Spleen (tissue), 11 donors: ENCODE data around the gene WDR70. TPM values are rescaled to one million over a fixed set of nuclear protein-coding genes. Genes with fewer than 3 reads are reported as not detected.

Source experiments
- DNase-seq: peaks from one replicate; pipeline ENCODE4 v3.0.0-alpha.2; 2020
- H3K27ac ChIP-seq, 8 donors: fragments of 200-600 bp; sonication (generic) in 7 of 8; 1 replicate in 4 of 8; 2 replicates in 4 of 8; pipeline versions ENCODE4 v1.5.0 to v1.8.0; 2016 to 2021; ENCODE audit warnings: inconsistent platforms in 4 of 8, mild to moderate bottlenecking in 4 of 8, moderate library complexity in 1 of 8
- H3K27me3 ChIP-seq, 7 donors: fragments of 200-600 bp; sonication (generic) in 6 of 7; replicated peaks in 1 of 7; 1 replicate in 4 of 7; 2 replicates in 3 of 7; pipeline versions ENCODE4 v1.5.0 to v1.8.0; 2016 to 2021; ENCODE audit warnings: inconsistent platforms in 3 of 7, mild to moderate bottlenecking in 1 of 7
- H3K36me3 ChIP-seq, 6 donors: fragments of 200-600 bp; sonication (generic) in 5 of 6; 1 replicate in 4 of 6; 2 replicates in 2 of 6; pipeline versions ENCODE4 v1.5.0 to v1.8.0; 2016 to 2021; ENCODE audit warnings: inconsistent platforms in 2 of 6
- H3K4me1 ChIP-seq, 6 donors: fragments of 200-600 bp; sonication (generic) in 5 of 6; 1 replicate in 3 of 6; 2 replicates in 3 of 6; pipeline versions ENCODE4 v1.5.0 to v1.8.0; 2016 to 2021; ENCODE audit warnings: inconsistent platforms in 3 of 6
- H3K4me3 ChIP-seq, 8 donors: fragments of 200-600 bp; sonication (generic) in 7 of 8; 1 replicate in 4 of 8; 2 replicates in 4 of 8; pipeline versions ENCODE4 v1.5.0 to v1.8.0; 2016 to 2021; ENCODE audit warnings: inconsistent platforms in 4 of 8, mild to moderate bottlenecking in 4 of 8, moderate library complexity in 2 of 8
- H3K9me3 ChIP-seq, 8 donors: fragments of 200-600 bp; sonication (generic) in 7 of 8; 1 replicate in 4 of 8; 2 replicates in 4 of 8; pipeline versions ENCODE4 v1.5.0 to v1.8.0; 2016 to 2021; ENCODE audit warnings: inconsistent platforms in 4 of 8
- POLR2A ChIP-seq, 3 donors: fragments of 450-650 bp; IDR thresholded peaks; one replicate each; pipeline ENCODE4 v1.5.1; 2017; ENCODE audit warnings: antibody characterized with exemption in 3 of 3, mild to moderate bottlenecking in 1 of 3
- POLR2AphosphoS5 ChIP-seq, 3 donors: sonication (generic); formaldehyde crosslinking; IDR thresholded peaks; one replicate each; pipeline ENCODE4 v1.5.1; 2017; ENCODE audit warnings: antibody characterized with exemption in 3 of 3
- WGBS, 5 donors: extraction: QIAGEN DNeasy Blood & Tissue Kit in 3 of 5; methylation state at CpG; one replicate each; pipeline versions ENCODE4 v1.1.5 to v1.1.7; 2013 to 2018; 5-methylcytosine and 5-hydroxymethylcytosine counted together
- intact Hi-C: fragments of 100-400 bp; cut with DNase I; formaldehyde crosslinking; loops from one replicate; pipeline ENCODE4 v1.15.0; 2023; ENCODE audit warnings: low total_unique reads
- polyA plus RNA-seq, 3 donors: library from polyadenylated mRNA; stranded (reverse); fragments of 200-250 nt; gene quantifications; one replicate each; pipeline ENCODE4 v1.2.1, GENCODE V29; 2013
- total RNA-seq, 7 donors: library from RNA; depleted of rRNA in 3 of 7; stranded (reverse); fragments of >200 nt in 3 of 7; fragmentation: NEBNext Ultra II Directional in 4 of 7; extraction: Animal tissue kit (Norgen Biotek cat#: 25700) in 4 of 7; gene quantifications; one replicate each; pipeline versions ENCODE4 v1.1.0 to v1.2.1, GENCODE V29; 2016 to 2021
- TF ChIP-seq, protein P1 (sequence below), 11 experiments: fragments of 200-600 bp in 7 of 11; fragments of 450-650 bp in 4 of 11; sonication (generic) in 4 of 11; IDR thresholded peaks in 8 of 11; conservative IDR thresholded peaks in 3 of 11; 1 replicate in 7 of 11; 2 replicates in 4 of 11; pipeline versions ENCODE4 v1.4.0 to v1.8.0; 2016 to 2021; ENCODE audit warnings: antibody characterized with exemption in 11 of 11, inconsistent platforms in 4 of 11, mild to moderate bottlenecking in 1 of 11
- donor health status: healthy with polysubstance abuse.
- donor health status: DM: no; HTN: no; CAD: no; lungs with moderate emphysema.
- donor health status: DM: no; HTN: no; CAD: no.
- donor health status: Bipolar disorder and iron deficiency.
- donor health status: healthy.
- donor health status: DM: no; HTN: no; CAD: no.
- donor health status: DM: yes; HTN: yes; CAD: no.

Gene WDR70
- total and polyA plus RNA-seq, 10 donors, result 24.7 to 51.7 (median 33.4) TPM

GRCh38 chr5:37742111-37742510 lies 363.0 kb downstream of the WDR70 start:
- H3K9me3 ChIP-seq, result no peaks in the 10 kb centered on the region
- H3K4me3 ChIP-seq, result no peak overlapping the region
- intact Hi-C loops, result no loop called here

DNA sequence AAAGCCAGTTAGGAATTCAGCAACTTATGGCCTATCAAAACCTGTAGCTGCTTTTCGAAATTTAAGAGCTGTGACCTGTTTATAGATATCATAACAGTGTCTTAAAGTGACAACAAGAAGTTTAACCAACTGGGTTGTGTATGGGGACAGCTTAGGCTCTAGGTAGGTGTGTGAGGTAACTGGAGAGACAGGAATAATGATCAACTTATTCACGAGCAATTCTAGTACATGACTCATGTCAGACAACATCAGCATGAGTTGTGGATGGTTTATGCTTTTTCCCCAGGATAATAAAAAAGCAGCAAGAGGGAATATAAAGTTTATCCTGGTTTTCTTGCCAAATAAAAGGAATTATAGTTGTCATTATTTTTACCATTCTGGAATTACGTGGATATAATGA lies 372.1 kb downstream of the WDR70 start:
- 89 to 97% (median 94%) methylated on average over 3 of the region's 3 CpGs for WGBS, 5 donors
- Histone ChIP-seq H3K4me3 (no peak overlapping the region), H3K4me1 (no peaks in the 10 kb centered on the region), H3K27ac (no peak overlapping the region), H3K27me3 (no peaks in the 10 kb centered on the region), H3K36me3 (peaks cover 0 to 47% (median 0%) of the 10 kb centered on the region in 6 donors), H3K9me3 (peaks cover 0 to 11% (median 3%) of the 10 kb centered on the region in 8 donors)
- no peak for DNase-seq
- intact Hi-C loops, result no loop called here
- TF ChIP-seq, protein P1, sequence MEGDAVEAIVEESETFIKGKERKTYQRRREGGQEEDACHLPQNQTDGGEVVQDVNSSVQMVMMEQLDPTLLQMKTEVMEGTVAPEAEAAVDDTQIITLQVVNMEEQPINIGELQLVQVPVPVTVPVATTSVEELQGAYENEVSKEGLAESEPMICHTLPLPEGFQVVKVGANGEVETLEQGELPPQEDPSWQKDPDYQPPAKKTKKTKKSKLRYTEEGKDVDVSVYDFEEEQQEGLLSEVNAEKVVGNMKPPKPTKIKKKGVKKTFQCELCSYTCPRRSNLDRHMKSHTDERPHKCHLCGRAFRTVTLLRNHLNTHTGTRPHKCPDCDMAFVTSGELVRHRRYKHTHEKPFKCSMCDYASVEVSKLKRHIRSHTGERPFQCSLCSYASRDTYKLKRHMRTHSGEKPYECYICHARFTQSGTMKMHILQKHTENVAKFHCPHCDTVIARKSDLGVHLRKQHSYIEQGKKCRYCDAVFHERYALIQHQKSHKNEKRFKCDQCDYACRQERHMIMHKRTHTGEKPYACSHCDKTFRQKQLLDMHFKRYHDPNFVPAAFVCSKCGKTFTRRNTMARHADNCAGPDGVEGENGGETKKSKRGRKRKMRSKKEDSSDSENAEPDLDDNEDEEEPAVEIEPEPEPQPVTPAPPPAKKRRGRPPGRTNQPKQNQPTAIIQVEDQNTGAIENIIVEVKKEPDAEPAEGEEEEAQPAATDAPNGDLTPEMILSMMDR (IDR thresholded peaks at IDR 0.05 in 8 of 11, conservative IDR thresholded peaks at IDR 0.05 in 3 of 11), result no peak
- TF ChIP-seq POLR2AphosphoS5 (IDR thresholded peaks at IDR 0.05) (no peak), POLR2A (IDR thresholded peaks at IDR 0.05) (no peak)

More at GRCh38 chr5:37742111-37742510, 363.0 kb downstream of the WDR70 start:
- H3K27ac ChIP-seq, result no peak overlapping the region
- peaks cover 0 to 49% (median 11%) of the 10 kb centered on the region in 6 donors for H3K36me3 ChIP-seq
- H3K27me3 ChIP-seq, result no peaks in the 10 kb centered on the region
- TF ChIP-seq POLR2AphosphoS5 (IDR thresholded peaks at IDR 0.05) (no peak), POLR2A (IDR thresholded peaks at IDR 0.05) (no peak)
- TF ChIP-seq, protein P1 (IDR thresholded peaks at IDR 0.05 in 8 of 11, conservative IDR thresholded peaks at IDR 0.05 in 3 of 11), result no peak
- no peak for DNase-seq
- peaks cover 0 to 17% (median 8%) of the 10 kb centered on the region in 6 donors for H3K4me1 ChIP-seq

- no peak overlapping the region for H3K27ac ChIP-seq
- peaks cover 0 to 47% (median 0%) of the 10 kb centered on the region in 6 donors for H3K36me3 ChIP-seq
- H3K4me1 ChIP-seq, result no peaks in the 10 kb centered on the region
- intact Hi-C loops, result no loop called here
- WGBS, 5 donors, result 95 to 97% (median 96%) methylated on average over 4 of the region's 4 CpGs
- H3K4me3 ChIP-seq, result no peak overlapping the region
- no peak for DNase-seq
- H3K9me3 ChIP-seq, result peaks cover 0 to 13% (median 7%) of the 10 kb centered on the region in 8 donors
- no peaks in the 10 kb centered on the region for H3K27me3 ChIP-seq
- TF ChIP-seq, protein P1 (IDR thresholded peaks at IDR 0.05 in 8 of 11, conservative IDR thresholded peaks at IDR 0.05 in 3 of 11), result no peak
- TF ChIP-seq POLR2A (IDR thresholded peaks at IDR 0.05), result no peak
- no peak for TF ChIP-seq POLR2AphosphoS5 (IDR thresholded peaks at IDR 0.05)
These were observed 375.9 kb downstream of the WDR70 start for GRCh38 chr5:37754976-37755375.

DNA sequence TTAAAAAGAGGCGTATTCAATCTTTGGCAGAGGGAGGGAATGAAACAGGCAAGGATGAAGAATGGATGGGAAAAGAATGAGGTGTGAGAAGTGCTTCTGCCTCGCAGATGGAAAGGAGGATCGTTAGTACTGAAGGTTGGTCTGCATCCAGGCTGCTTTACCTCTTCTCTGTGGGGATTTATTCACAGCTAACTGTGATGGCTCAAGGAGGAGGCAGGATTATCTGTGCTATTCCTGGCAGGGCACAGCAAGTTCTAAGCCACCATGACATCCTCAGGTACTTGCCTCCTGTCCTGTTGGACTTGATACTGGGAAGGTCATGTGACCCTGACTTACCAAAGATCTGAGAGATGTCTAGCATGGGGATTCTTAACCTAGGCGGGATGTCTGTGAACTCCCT lies 376.5 kb downstream of the WDR70 start:
- Histone ChIP-seq H3K9me3 (peaks cover 0 to 13% (median 7%) of the 10 kb centered on the region in 8 donors), H3K4me1 (no peaks in the 10 kb centered on the region), H3K36me3 (peaks cover 0 to 47% (median 0%) of the 10 kb centered on the region in 6 donors), H3K27me3 (no peaks in the 10 kb centered on the region), H3K4me3 (no peak overlapping the region), H3K27ac (no peak overlapping the region)
- intact Hi-C loops, result no loop called here
- no peak for TF ChIP-seq POLR2AphosphoS5 (IDR thresholded peaks at IDR 0.05)
- TF ChIP-seq, protein P1 (IDR thresholded peaks at IDR 0.05 in 8 of 11, conservative IDR thresholded peaks at IDR 0.05 in 3 of 11), result no peak
- no peak for TF ChIP-seq POLR2A (IDR thresholded peaks at IDR 0.05)
- WGBS, 5 donors, result 94 to 98% (median 95%) methylated on average over 4 of the region's 4 CpGs
- no peak for DNase-seq
